Measurements from ENCODE around the gene NUP93. TPM values are rescaled to one million over a fixed set of nuclear protein-coding genes. Genes with fewer than 3 reads are reported as not detected.
"Not testable (repeated sequence)": the region's sequence is repeated elsewhere in the genome, so short reads cannot be mapped to it uniquely, and the experiment has no call there.

Gene NUP93
- total RNA-seq, 4 donors from 2014 or later = 21.6 to 55.5 (median 37.7) TPM

DNA sequence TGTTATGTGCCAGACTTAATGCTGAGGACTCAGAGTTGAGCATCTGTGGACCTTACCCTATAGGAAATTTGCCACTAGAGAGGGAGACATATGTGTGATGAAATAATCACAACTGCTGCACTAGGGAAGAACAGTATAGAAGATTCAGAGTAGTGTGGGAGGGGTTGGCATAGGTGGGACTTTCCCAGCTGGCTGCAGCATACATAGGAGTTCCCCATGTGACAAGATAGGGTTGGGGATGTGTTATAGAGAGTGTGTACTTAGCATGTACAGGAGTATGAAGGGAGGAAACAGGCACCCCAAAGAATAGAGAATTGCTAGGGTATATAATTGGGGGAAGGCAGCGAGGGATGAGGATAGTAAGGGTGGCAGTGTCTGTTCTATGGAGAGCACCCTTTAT, 2.9 kb downstream of the NUP93 start:
- no peak for DNase-seq (ENCODE audit: low spot score)
- TF ChIP-seq, protein P1, sequence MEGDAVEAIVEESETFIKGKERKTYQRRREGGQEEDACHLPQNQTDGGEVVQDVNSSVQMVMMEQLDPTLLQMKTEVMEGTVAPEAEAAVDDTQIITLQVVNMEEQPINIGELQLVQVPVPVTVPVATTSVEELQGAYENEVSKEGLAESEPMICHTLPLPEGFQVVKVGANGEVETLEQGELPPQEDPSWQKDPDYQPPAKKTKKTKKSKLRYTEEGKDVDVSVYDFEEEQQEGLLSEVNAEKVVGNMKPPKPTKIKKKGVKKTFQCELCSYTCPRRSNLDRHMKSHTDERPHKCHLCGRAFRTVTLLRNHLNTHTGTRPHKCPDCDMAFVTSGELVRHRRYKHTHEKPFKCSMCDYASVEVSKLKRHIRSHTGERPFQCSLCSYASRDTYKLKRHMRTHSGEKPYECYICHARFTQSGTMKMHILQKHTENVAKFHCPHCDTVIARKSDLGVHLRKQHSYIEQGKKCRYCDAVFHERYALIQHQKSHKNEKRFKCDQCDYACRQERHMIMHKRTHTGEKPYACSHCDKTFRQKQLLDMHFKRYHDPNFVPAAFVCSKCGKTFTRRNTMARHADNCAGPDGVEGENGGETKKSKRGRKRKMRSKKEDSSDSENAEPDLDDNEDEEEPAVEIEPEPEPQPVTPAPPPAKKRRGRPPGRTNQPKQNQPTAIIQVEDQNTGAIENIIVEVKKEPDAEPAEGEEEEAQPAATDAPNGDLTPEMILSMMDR (IDR thresholded peaks at IDR 0.05) = no peak
- ATAC-seq (ENCODE audit: low FRiP score) = no peak

DNA sequence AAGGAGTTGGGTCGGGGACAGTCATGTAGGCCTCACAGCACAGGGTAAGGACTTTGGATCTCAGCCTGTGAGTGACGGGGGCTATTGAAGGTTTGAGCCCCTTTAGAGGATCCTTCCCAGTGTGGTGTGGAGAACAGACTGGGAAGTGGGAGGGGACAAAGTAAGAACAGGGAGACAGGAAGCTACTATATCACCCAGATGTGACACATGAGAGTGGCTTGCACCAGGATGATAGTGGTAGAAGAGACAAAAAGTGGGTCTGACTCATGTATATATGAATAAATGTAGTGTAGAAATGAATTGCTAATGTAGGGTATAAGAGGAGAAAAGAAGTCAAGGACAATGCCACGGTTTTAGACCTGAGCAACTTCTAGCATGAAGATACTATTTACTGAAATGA, 4.5 kb downstream of the NUP93 start:
- TF ChIP-seq, protein P1 (IDR thresholded peaks at IDR 0.05) = no peak
- ATAC-seq (ENCODE audit: low FRiP score) (no peak), DNase-seq (ENCODE audit: low spot score) (no peak)

DNA sequence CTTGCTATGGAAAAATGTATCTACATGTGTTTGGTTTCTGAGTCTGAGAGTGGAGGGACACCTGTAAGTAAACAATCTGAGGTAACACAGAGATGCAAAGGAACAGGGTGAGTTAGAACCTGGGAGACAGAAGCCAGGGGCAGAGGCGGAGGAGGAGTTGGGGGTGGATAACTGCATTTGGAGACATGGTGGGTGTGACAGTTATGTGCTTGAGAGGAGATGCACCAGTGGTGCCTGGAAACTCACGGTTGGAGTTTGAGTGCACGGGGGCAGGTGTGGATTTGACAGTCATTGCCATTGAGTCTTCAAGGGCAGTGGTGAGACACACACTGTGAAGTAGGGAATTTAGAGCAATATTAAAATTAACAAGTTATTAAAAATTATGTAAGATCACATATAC, 6.5 kb downstream of the NUP93 start:
- TF ChIP-seq, protein P1 (IDR thresholded peaks at IDR 0.05) = no peak
- ATAC-seq (ENCODE audit: low FRiP score) = no peak
- no peak for DNase-seq (ENCODE audit: low spot score)

DNA sequence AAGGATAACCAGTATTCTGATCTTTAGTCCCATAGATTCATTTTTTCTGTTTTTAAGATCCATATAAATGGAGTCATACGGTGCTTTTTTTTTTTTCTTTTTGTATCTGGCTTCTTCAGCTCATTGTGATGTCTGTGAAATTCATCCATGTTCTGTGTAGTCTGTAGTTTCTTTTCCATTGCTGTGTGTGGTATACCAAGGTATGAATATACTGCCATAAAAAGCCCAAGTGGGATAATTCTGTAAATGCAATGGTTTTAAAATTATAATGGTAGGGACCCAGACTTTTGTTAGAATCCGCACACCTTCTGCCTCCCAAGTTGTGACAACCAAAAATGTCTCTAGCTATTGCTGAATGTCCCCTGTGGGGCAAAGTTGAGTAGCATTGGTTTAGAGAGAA, 7.6 kb downstream of the NUP93 start:
- TF ChIP-seq, protein P1 (IDR thresholded peaks at IDR 0.05) = no peak
- DNase-seq (ENCODE audit: low spot score) = no peak
- no peak for ATAC-seq (ENCODE audit: low FRiP score)

DNA sequence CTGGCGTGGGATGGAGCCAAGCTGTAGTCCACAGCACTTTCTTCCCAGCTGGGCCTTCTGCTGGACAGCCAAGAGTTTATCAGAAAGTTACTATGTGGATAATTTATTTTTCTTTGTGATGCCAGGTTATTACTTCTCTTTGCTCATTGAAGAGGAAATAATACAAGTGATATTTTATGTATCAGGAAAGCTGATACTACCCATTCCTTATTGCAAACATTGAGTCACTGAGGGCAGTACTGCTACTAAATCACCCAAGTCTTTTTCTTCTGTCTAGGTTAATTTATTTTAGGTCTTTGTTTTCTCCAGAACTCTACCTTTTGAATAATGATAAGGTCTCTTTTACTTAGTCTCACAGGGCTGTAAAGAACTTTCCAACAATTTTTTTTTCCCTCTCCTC, 8.3 kb downstream of the NUP93 start:
- ATAC-seq (ENCODE audit: low FRiP score) (no peak), DNase-seq (ENCODE audit: low spot score) (no peak)
- TF ChIP-seq, protein P1 (IDR thresholded peaks at IDR 0.05) = no peak

DNA sequence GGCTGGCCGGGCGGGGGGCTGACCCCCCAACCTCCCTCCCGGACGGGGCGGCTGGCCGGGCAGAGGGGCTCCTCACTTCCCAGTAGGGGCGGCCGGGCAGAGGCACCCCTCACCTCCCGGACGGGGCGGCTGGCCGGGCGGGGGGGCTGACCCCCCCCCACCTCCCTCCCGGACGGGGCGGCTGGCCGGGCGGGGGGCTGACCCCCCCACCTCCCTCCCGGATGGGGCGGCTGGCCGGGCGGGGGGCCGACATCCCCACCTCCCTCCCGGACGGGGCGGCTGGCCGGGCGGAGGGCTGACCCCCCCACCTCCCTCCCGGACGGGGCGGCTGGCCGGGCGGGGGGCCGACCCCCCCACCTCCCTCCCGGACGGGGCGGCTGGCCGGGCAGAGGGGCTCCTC, 9.4 kb downstream of the NUP93 start:
- not testable (repeated sequence) for ATAC-seq (ENCODE audit: low FRiP score); DNase-seq (ENCODE audit: low spot score)

DNA sequence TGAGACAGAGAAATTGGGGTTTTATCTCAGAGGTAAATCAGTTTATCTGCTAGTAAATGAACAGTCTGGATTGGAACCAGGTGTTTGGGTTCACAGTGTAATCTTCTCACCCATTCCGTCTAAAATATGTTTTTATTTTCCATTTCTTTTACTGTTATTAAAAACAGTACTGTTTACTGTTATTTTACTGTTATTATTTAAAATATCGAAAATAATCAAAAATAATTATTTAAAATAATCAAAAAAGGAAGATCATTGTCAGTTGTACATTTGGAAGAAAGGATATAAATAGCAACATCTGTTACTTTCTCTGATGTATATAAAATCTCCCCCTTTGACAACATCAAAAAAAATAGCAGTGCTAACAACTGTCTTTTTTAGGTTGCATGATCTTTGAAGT, 11.5 kb downstream of the NUP93 start:
- DNase-seq (ENCODE audit: low spot score) = no peak
- ATAC-seq (ENCODE audit: low FRiP score) = no peak
- TF ChIP-seq, protein P1 (IDR thresholded peaks at IDR 0.05) = no peak
